ENCODE results near the gene ATG9A. TPM values are rescaled to one million over a fixed set of nuclear protein-coding genes. Genes with fewer than 3 reads are reported as not detected.

ATG9A gene
- total and polyA plus RNA-seq, 9 of the 15 experiments (the other 6 are each of a cell fraction or from before 2014, with no cell fraction given): 0.25 to 65.6 (median 23.4) TPM

DNA sequence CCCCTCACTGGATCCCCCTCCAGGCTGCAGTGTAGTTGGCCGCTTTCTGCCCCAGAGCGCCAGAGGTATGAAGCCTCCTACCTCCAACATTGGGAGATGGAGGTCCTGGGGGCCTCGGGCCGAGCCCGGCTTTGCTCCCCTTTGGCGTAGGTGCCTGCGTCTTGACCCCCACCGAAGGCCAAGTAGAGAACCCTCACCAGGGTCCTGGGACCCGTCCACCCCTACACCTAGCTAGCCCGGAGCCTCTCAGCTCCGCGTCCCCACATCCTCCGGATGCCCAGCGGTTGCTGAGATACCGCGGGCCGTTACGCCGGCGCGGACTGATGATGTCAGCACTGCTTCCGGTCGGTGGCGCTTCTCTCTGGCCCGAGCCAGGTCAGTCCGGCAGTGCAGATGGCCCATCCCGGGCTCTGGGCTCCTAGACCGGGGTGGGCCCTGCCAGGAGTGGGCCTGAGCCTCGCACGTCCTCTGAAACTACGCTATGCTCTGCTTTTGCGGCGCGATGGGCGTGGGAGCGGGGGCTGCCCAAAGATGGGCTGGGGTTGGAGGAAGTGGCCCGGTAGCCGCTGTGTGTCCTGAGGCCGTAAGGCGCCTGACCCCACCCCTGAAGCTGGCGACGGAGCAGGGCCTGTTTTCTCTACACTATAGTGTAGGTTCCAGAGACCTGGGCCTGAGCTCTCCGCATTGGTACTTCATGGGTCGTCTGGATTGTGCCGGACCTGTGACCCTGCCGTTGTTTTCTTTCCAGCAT, 15.9 kb upstream of the ATG9A start, which contains the start of the genes GLB1L and STK16 (continued):
- TF ChIP-seq, protein P1, sequence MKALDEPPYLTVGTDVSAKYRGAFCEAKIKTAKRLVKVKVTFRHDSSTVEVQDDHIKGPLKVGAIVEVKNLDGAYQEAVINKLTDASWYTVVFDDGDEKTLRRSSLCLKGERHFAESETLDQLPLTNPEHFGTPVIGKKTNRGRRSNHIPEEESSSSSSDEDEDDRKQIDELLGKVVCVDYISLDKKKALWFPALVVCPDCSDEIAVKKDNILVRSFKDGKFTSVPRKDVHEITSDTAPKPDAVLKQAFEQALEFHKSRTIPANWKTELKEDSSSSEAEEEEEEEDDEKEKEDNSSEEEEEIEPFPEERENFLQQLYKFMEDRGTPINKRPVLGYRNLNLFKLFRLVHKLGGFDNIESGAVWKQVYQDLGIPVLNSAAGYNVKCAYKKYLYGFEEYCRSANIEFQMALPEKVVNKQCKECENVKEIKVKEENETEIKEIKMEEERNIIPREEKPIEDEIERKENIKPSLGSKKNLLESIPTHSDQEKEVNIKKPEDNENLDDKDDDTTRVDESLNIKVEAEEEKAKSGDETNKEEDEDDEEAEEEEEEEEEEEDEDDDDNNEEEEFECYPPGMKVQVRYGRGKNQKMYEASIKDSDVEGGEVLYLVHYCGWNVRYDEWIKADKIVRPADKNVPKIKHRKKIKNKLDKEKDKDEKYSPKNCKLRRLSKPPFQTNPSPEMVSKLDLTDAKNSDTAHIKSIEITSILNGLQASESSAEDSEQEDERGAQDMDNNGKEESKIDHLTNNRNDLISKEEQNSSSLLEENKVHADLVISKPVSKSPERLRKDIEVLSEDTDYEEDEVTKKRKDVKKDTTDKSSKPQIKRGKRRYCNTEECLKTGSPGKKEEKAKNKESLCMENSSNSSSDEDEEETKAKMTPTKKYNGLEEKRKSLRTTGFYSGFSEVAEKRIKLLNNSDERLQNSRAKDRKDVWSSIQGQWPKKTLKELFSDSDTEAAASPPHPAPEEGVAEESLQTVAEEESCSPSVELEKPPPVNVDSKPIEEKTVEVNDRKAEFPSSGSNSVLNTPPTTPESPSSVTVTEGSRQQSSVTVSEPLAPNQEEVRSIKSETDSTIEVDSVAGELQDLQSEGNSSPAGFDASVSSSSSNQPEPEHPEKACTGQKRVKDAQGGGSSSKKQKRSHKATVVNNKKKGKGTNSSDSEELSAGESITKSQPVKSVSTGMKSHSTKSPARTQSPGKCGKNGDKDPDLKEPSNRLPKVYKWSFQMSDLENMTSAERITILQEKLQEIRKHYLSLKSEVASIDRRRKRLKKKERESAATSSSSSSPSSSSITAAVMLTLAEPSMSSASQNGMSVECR (CRISPR knock-in tag; IDR thresholded peaks at IDR 0.05): peak; percentile 78
- TF ChIP-seq, protein P2, sequence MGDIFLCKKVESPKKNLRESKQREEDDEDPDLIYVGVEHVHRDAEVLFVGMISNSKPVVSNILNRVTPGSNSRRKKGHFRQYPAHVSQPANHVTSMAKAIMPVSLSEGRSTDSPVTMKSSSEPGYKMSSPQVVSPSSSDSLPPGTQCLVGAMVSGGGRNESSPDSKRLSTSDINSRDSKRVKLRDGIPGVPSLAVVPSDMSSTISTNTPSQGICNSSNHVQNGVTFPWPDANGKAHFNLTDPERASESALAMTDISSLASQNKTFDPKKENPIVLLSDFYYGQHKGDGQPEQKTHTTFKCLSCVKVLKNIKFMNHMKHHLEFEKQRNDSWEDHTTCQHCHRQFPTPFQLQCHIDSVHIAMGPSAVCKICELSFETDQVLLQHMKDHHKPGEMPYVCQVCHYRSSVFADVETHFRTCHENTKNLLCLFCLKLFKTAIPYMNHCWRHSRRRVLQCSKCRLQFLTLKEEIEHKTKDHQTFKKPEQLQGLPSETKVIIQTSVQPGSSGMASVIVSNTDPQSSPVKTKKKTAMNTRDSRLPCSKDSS (IDR thresholded peaks at IDR 0.05; ENCODE audit: low read depth, partially characterized antibody): no peak
- TF ChIP-seq DIDO1 (tag; IDR thresholded peaks at IDR 0.05; ENCODE audit: low read depth): peak; percentile 43; the same call in 1 of the 2 replicates
- peak; percentile 69 for TF ChIP-seq TAF9B (IDR thresholded peaks at IDR 0.05; ENCODE audit: partially characterized antibody)
- TF ChIP-seq, protein P3, sequence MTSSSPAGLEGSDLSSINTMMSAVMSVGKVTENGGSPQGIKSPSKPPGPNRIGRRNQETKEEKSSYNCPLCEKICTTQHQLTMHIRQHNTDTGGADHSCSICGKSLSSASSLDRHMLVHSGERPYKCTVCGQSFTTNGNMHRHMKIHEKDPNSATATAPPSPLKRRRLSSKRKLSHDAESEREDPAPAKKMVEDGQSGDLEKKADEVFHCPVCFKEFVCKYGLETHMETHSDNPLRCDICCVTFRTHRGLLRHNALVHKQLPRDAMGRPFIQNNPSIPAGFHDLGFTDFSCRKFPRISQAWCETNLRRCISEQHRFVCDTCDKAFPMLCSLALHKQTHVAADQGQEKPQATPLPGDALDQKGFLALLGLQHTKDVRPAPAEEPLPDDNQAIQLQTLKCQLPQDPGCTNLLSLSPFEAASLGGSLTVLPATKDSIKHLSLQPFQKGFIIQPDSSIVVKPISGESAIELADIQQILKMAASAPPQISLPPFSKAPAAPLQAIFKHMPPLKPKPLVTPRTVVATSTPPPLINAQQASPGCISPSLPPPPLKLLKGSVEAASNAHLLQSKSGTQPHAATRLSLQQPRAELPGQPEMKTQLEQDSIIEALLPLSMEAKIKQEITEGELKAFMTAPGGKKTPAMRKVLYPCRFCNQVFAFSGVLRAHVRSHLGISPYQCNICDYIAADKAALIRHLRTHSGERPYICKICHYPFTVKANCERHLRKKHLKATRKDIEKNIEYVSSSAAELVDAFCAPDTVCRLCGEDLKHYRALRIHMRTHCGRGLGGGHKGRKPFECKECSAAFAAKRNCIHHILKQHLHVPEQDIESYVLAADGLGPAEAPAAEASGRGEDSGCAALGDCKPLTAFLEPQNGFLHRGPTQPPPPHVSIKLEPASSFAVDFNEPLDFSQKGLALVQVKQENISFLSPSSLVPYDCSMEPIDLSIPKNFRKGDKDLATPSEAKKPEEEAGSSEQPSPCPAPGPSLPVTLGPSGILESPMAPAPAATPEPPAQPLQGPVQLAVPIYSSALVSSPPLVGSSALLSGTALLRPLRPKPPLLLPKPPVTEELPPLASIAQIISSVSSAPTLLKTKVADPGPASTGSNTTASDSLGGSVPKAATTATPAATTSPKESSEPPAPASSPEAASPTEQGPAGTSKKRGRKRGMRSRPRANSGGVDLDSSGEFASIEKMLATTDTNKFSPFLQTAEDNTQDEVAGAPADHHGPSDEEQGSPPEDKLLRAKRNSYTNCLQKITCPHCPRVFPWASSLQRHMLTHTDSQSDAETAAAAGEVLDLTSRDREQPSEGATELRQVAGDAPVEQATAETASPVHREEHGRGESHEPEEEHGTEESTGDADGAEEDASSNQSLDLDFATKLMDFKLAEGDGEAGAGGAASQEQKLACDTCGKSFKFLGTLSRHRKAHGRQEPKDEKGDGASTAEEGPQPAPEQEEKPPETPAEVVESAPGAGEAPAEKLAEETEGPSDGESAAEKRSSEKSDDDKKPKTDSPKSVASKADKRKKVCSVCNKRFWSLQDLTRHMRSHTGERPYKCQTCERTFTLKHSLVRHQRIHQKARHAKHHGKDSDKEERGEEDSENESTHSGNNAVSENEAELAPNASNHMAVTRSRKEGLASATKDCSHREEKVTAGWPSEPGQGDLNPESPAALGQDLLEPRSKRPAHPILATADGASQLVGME (CRISPR knock-in tag; IDR thresholded peaks at IDR 0.05): peak; percentile 78
- no peak for TF ChIP-seq MCM3 (IDR thresholded peaks at IDR 0.05)
- peak; percentile 42 for TF ChIP-seq HMGN3 (IDR thresholded peaks at IDR 0.05; ENCODE audit: borderline replicate concordance, extremely low read depth, insufficient read length, low read depth, low read length)
- no peak for TF ChIP-seq ZNF444 (CRISPR knock-in tag; IDR thresholded peaks at IDR 0.05)
- TF ChIP-seq ZNF780A (CRISPR knock-in tag; IDR thresholded peaks at IDR 0.05): no peak
- TF ChIP-seq HCFC1 (IDR thresholded peaks at IDR 0.05; ENCODE audit: low read depth, low read length): peak; percentile 77
- 0 out of 2 replicates have a peak, but pooled peaks have one; percentile 61 for TF ChIP-seq BACH1 (tag; IDR thresholded peaks at IDR 0.05)
- TF ChIP-seq, protein P4, sequence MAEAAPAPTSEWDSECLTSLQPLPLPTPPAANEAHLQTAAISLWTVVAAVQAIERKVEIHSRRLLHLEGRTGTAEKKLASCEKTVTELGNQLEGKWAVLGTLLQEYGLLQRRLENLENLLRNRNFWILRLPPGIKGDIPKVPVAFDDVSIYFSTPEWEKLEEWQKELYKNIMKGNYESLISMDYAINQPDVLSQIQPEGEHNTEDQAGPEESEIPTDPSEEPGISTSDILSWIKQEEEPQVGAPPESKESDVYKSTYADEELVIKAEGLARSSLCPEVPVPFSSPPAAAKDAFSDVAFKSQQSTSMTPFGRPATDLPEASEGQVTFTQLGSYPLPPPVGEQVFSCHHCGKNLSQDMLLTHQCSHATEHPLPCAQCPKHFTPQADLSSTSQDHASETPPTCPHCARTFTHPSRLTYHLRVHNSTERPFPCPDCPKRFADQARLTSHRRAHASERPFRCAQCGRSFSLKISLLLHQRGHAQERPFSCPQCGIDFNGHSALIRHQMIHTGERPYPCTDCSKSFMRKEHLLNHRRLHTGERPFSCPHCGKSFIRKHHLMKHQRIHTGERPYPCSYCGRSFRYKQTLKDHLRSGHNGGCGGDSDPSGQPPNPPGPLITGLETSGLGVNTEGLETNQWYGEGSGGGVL (CRISPR knock-in tag; IDR thresholded peaks at IDR 0.05): no peak
